GM21526 (cell line): ENCODE results near the gene TRABD.

Source experiments
- ATAC-seq: cut with Tn5 transposase; IDR thresholded peaks from one replicate; pipeline ENCODE4 v1.9.1; 2021; ENCODE audit warnings: moderate library complexity; ENCODE audit not compliant: unreplicated experiment, low FRiP score

TRABD gene

GRCh38 chr22:50184902-50185374 lies 775 bp upstream of the TRABD start:
- no peak for ATAC-seq

GRCh38 chr22:50186181-50186714 lies 535 bp downstream of the TRABD start:
- ATAC-seq = no peak

- no peak for ATAC-seq
Observed at GRCh38 chr22:50186761-50187523, 1.2 kb downstream of the TRABD start.

GRCh38 chr22:50188356-50188755 lies 2.6 kb downstream of the TRABD start:
- ATAC-seq = no peak

GRCh38 chr22:50189184-50189848 lies 3.6 kb downstream of the TRABD start:
- ATAC-seq = no peak

- no peak for ATAC-seq
Observed at GRCh38 chr22:50189849-50190181, 4.1 kb downstream of the TRABD start.

GRCh38 chr22:50190182-50190940 lies 4.6 kb downstream of the TRABD start:
- ATAC-seq = no peak

GRCh38 chr22:50190941-50191741 lies 5.4 kb downstream of the TRABD start:
- ATAC-seq = peak; percentile 27

GRCh38 chr22:50192436-50193204 lies 6.9 kb downstream of the TRABD start:
- ATAC-seq = no peak

- ATAC-seq = no peak
Observed at GRCh38 chr22:50193621-50194020, 7.9 kb downstream of the TRABD start.

- no peak for ATAC-seq
Observed at GRCh38 chr22:50194037-50194805, 8.5 kb downstream of the TRABD start.

- ATAC-seq = no peak
Observed at GRCh38 chr22:50196256-50196655, 10.5 kb downstream of the TRABD start.

GRCh38 chr22:50197000-50197800 lies 11.5 kb downstream of the TRABD start:
- no peak for ATAC-seq

- ATAC-seq = no peak
Observed at GRCh38 chr22:50197856-50198623, 12.3 kb downstream of the TRABD start.

- no peak for ATAC-seq
Observed at GRCh38 chr22:50198624-50199017, 12.9 kb downstream of the TRABD start.

- ATAC-seq = no peak
Observed at GRCh38 chr22:50199251-50199721, 13.6 kb downstream of the TRABD start.

- ATAC-seq = no peak
Observed at GRCh38 chr22:50199829-50200460, 14.2 kb downstream of the TRABD start.
